ENCODE measurements around the gene NAT14. TPM values are rescaled to one million over a fixed set of nuclear protein-coding genes. Genes with fewer than 3 reads are reported as not detected.

The NAT14 gene
- total and polyA plus RNA-seq, 8 donors = 5.8 to 32.4 (median 8.1) TPM

- 58 to 69% methylated on average over 11 of the region's 11 CpGs for WGBS, 2 donors
- ATAC-seq = no peak
- intact Hi-C loops (cut with DNase I) = loop anchor here in 2 of 3 donors (2.0 to 5.0 kb wide), 3 partner anchors 40 to 368 kb away; partner anchors contain the start of gene C19orf85 (in 1 of the 2)
- Histone ChIP-seq H3K27me3 (no peaks in the 10 kb centered on the region), H3K4me3 (no peak overlapping the region), H3K36me3 (no peaks in the 10 kb centered on the region), H3K4me1 (no peaks in the 10 kb centered on the region), H3K27ac (no peak overlapping the region), H3K9me3 (no peaks in the 10 kb centered on the region)
- no peak for DNase-seq
- FAIRE-seq = no peak
- no peak for TF ChIP-seq CTCF (IDR thresholded peaks at IDR 0.05)
Observed at GRCh38 chr19:55504981-55505380, 20.0 kb downstream of the NAT14 start.

- Histone ChIP-seq H3K9me3 (no peaks in the 10 kb centered on the region), H3K4me1 (no peaks in the 10 kb centered on the region), H3K27me3 (no peaks in the 10 kb centered on the region), H3K27ac (no peak overlapping the region), H3K4me3 (no peak overlapping the region), H3K36me3 (no peaks in the 10 kb centered on the region)
- DNase-seq (no peak), ATAC-seq (no peak), FAIRE-seq (no peak)
- TF ChIP-seq CTCF (IDR thresholded peaks at IDR 0.05) = no peak
- intact Hi-C loops (cut with DNase I) = no loop called here
- WGBS, 2 donors = 54 to 70% methylated on average over 10 of the region's 10 CpGs
Observed at GRCh38 chr19:55508120-55508519, 23.1 kb downstream of the NAT14 start.

- Histone ChIP-seq H3K36me3 (no peaks in the 10 kb centered on the region), H3K9me3 (no peaks in the 10 kb centered on the region), H3K27ac (peak overlapping the region; percentile 57 to 81 (median 80)), H3K4me1 (no peaks in the 10 kb centered on the region), H3K4me3 (peak overlapping the region in 3 of 4 donors; percentile 26 to 59 (median 53)), H3K27me3 (no peaks in the 10 kb centered on the region)
- DNase-seq = peak; percentile 90 to 99 (median 96)
- intact Hi-C loops (cut with DNase I) = loop anchor here in 2 of 3 donors (5.0 kb wide), 2 partner anchors 90 to 115 kb away; partner anchors contain the start of gene ZNF865 (in 1 of the 2)
- WGBS, 2 donors = 7% methylated on average over 53 to 61 of the region's 61 CpGs
- ATAC-seq = peak; percentile 100
- no peak for FAIRE-seq
- peak; percentile 57 to 68 (median 64) for TF ChIP-seq CTCF (IDR thresholded peaks at IDR 0.05)
Observed at GRCh38 chr19:55516878-55517620, 32.1 kb downstream of the NAT14 start.

GRCh38 chr19:55519451-55520311 is 34.7 kb downstream of the NAT14 start:
- intact Hi-C loops (cut with DNase I) = loop anchor here in 2 of 3 donors (5.0 kb wide), 2 partner anchors 88 to 113 kb away; partner anchors contain the start of gene ZNF865 (in 1 of the 2)
- 67 to 84% methylated on average over 10 of the region's 10 CpGs for WGBS, 2 donors
- no peak overlapping the region for H3K27ac ChIP-seq

More at GRCh38 chr19:55519451-55520311, 34.7 kb downstream of the NAT14 start:
- no peaks in the 10 kb centered on the region for H3K36me3 ChIP-seq
- ATAC-seq (no peak), FAIRE-seq (no peak), DNase-seq (no peak)
- H3K4me1 ChIP-seq = no peaks in the 10 kb centered on the region
- no peaks in the 10 kb centered on the region for H3K9me3 ChIP-seq
- no peak overlapping the region for H3K4me3 ChIP-seq
- no peak for TF ChIP-seq CTCF (IDR thresholded peaks at IDR 0.05)
- no peaks in the 10 kb centered on the region for H3K27me3 ChIP-seq
